ENCODE data around the gene HCRTR2. TPM values are rescaled to one million over a fixed set of nuclear protein-coding genes. Genes with fewer than 3 reads are reported as not detected.

The HCRTR2 gene
- total RNA-seq (not detected), polyA plus RNA-seq (not detected)

- no peak for TF ChIP-seq GABPA (IDR thresholded peaks at IDR 0.05 in 1 of 2, conservative IDR thresholded peaks at IDR 0.05 in 1 of 2)
- WGBS = 4% methylated on average over 42 of the region's 42 CpGs
- no peaks in the 10 kb centered on the region for H3K36me3 ChIP-seq (ENCODE audit: control insufficient read depth in 4 of 4, insufficient read depth in 3 of 4, low read depth in 1 of 4, low read length in 3 of 4)
- DNase-seq (ENCODE audit: low spot score) = no peak
- H3K27me3 ChIP-seq (ENCODE audit: control insufficient read depth in 4 of 4, insufficient read depth in 4 of 4, low read length in 3 of 4) = peaks cover 0 to 8% (median 3%) of the 10 kb centered on the region in 4 donors
- no peak within 1 kb of the TSS for H3K9ac ChIP-seq (ENCODE audit: low read depth in 1 of 2, low read length in 2 of 2)
- H3K27ac ChIP-seq (ENCODE audit: low read depth in 1 of 2, low read length in 2 of 2) = no peak within 1 kb of the TSS
- no peaks in the 10 kb centered on the region for H3K4me1 ChIP-seq (ENCODE audit: control insufficient read depth in 4 of 4, insufficient read depth in 4 of 4, low read length in 3 of 4)
- H3K4me3 ChIP-seq (ENCODE audit: low read depth in 1 of 3, low read length in 3 of 3) = no peak within 1 kb of the TSS
- H3K9me3 ChIP-seq (ENCODE audit: control insufficient read depth in 4 of 4, low read length in 3 of 4) = no peaks in the 10 kb centered on the region
Measured at GRCh38 chr6:55174211-55175026, at the start of gene HCRTR2. TSS of gene HCRTR2 (plus strand) at chr6:55174515. CDS start at chr6:55174588, 73 bp downstream.

GRCh38 chr6:55130806-55131324, 43.5 kb upstream of the HCRTR2 start:
- H3K4me3 ChIP-seq (ENCODE audit: low read depth in 1 of 3, low read length in 3 of 3) = no peak overlapping the region
- H3K9me3 ChIP-seq (ENCODE audit: control insufficient read depth in 4 of 4, low read length in 3 of 4) = peaks cover 0 to 6% (median 0%) of the 10 kb centered on the region in 4 donors
- TF ChIP-seq HNF4G (IDR thresholded peaks at IDR 0.05) = no peak
- TF ChIP-seq TAF1 (conservative IDR thresholded peaks at IDR 0.05) = no peak
- TF ChIP-seq JUND (IDR thresholded peaks at IDR 0.05) = no peak
- no peak for TF ChIP-seq HNF4A (conservative IDR thresholded peaks at IDR 0.05)
- no peak for TF ChIP-seq FOXA2 (IDR thresholded peaks at IDR 0.05)
- TF ChIP-seq MAX (IDR thresholded peaks at IDR 0.05) = no peak
- TF ChIP-seq NR2F2 (IDR thresholded peaks at IDR 0.05) = no peak
- TF ChIP-seq RXRA (IDR thresholded peaks at IDR 0.05) = no peak
- no peak for TF ChIP-seq ATF3 (IDR thresholded peaks at IDR 0.05)
- no peak for DNase-seq (ENCODE audit: low spot score)
- H3K27ac ChIP-seq (ENCODE audit: low read depth in 1 of 2, low read length in 2 of 2) = no peak overlapping the region
- no peaks in the 10 kb centered on the region for H3K4me1 ChIP-seq (ENCODE audit: control insufficient read depth in 4 of 4, insufficient read depth in 4 of 4, low read length in 3 of 4)
- no peak overlapping the region for H3K9ac ChIP-seq (ENCODE audit: low read depth in 1 of 2, low read length in 2 of 2)
- no peaks in the 10 kb centered on the region for H3K27me3 ChIP-seq (ENCODE audit: control insufficient read depth in 4 of 4, insufficient read depth in 4 of 4, low read length in 3 of 4)
- no peaks in the 10 kb centered on the region for H3K36me3 ChIP-seq (ENCODE audit: control insufficient read depth in 4 of 4, insufficient read depth in 3 of 4, low read depth in 1 of 4, low read length in 3 of 4)

- H3K27ac ChIP-seq (ENCODE audit: low read depth in 1 of 2, low read length in 2 of 2) = no peak overlapping the region
- WGBS = 61% methylated on average over 1 of the region's 1 CpG
- no peak for DNase-seq (ENCODE audit: low spot score)
- TF ChIP-seq RAD21 (IDR thresholded peaks at IDR 0.05) (no peak), FOXA1 (IDR thresholded peaks at IDR 0.05) (no peak), FOXA2 (IDR thresholded peaks at IDR 0.05) (no peak), JUND (IDR thresholded peaks at IDR 0.05) (no peak), ZBTB33 (IDR thresholded peaks at IDR 0.05) (no peak), NR2F2 (IDR thresholded peaks at IDR 0.05) (no peak), RXRA (IDR thresholded peaks at IDR 0.05) (no peak), SP1 (IDR thresholded peaks at IDR 0.05) (no peak), CTCF (IDR thresholded peaks at IDR 0.05; ENCODE audit: low read depth, low read length, missing input control) (no peak), HNF4G (IDR thresholded peaks at IDR 0.05) (no peak), TAF1 (conservative IDR thresholded peaks at IDR 0.05) (no peak), MAX (IDR thresholded peaks at IDR 0.05) (no peak), YY1 (IDR thresholded peaks at IDR 0.05) (no peak), HNF4A (conservative IDR thresholded peaks at IDR 0.05) (no peak), GABPA (IDR thresholded peaks at IDR 0.05 in 1 of 2, conservative IDR thresholded peaks at IDR 0.05 in 1 of 2) (no peak), ATF3 (IDR thresholded peaks at IDR 0.05) (no peak), REST (IDR thresholded peaks at IDR 0.05) (no peak), EGR1 (IDR thresholded peaks at IDR 0.05; ENCODE audit: low read depth in 2 of 2) (no peak)
- H3K4me1 ChIP-seq (ENCODE audit: control insufficient read depth in 4 of 4, insufficient read depth in 4 of 4, low read length in 3 of 4) = no peaks in the 10 kb centered on the region
- peaks cover 0 to 2% (median 0%) of the 10 kb centered on the region in 4 donors for H3K9me3 ChIP-seq (ENCODE audit: control insufficient read depth in 4 of 4, low read length in 3 of 4)
- no peak overlapping the region for H3K4me3 ChIP-seq (ENCODE audit: low read depth in 1 of 3, low read length in 3 of 3)
- no peaks in the 10 kb centered on the region for H3K27me3 ChIP-seq (ENCODE audit: control insufficient read depth in 4 of 4, insufficient read depth in 4 of 4, low read length in 3 of 4)
- H3K9ac ChIP-seq (ENCODE audit: low read depth in 1 of 2, low read length in 2 of 2) = no peak overlapping the region
- no peaks in the 10 kb centered on the region for H3K36me3 ChIP-seq (ENCODE audit: control insufficient read depth in 4 of 4, insufficient read depth in 3 of 4, low read depth in 1 of 4, low read length in 3 of 4)
Measured at GRCh38 chr6:55131616-55132015, 42.7 kb upstream of the HCRTR2 start.

All from liver (tissue), 9 donors.